ENCODE data around the gene TMPRSS9.

GRCh38 chr19:2421581-2422306 is 61.7 kb downstream of the TMPRSS9 start:
- TF ChIP-seq ZKSCAN1 (IDR thresholded peaks at IDR 0.05; ENCODE audit: low read length) (no peak), HIVEP1 (CRISPR knock-in tag; IDR thresholded peaks at IDR 0.05) (no peak), FOXP4 (CRISPR knock-in tag; IDR thresholded peaks at IDR 0.05) (no peak), ZMYM4 (CRISPR knock-in tag; IDR thresholded peaks at IDR 0.05) (no peak), ZIK1 (CRISPR knock-in tag; IDR thresholded peaks at IDR 0.05; ENCODE audit: borderline replicate concordance, low read depth) (no peak), HMGXB4 (CRISPR knock-in tag; IDR thresholded peaks at IDR 0.05; ENCODE audit: borderline replicate concordance in 1 of 2, low read depth in 1 of 2) (no peak), DPF2 (CRISPR knock-in tag; IDR thresholded peaks at IDR 0.05; ENCODE audit: borderline replicate concordance, low read depth) (no peak), E2F5 (CRISPR knock-in tag; conservative IDR thresholded peaks at IDR 0.05) (no peak), CTCF (CRISPR knock-in tag; IDR thresholded peaks at IDR 0.05) (no peak), FOXM1 (CRISPR knock-in tag; IDR thresholded peaks at IDR 0.05) (no peak), U2AF1 (optimal IDR thresholded peaks at IDR 0.05; ENCODE audit: low read depth, low read length) (no peak)
